Adrenal gland (tissue), 12 donors: Measurements from ENCODE around the gene RNF8. TPM values are rescaled to one million over a fixed set of nuclear protein-coding genes. Genes with fewer than 3 reads are reported as not detected.
A peak's percentile ranks its signal among the peaks of the same experiment; 100 is the strongest.

Experiments
- DNase-seq, 7 donors: peaks; one replicate each; pipeline ENCODE4 v3.0.0-alpha.2; 2019 to 2020
- H3K27ac ChIP-seq, 5 donors: fragments of 200-600 bp; sonication (generic) in 4 of 5; 1 replicate in 3 of 5; 2 replicates in 2 of 5; pipeline versions ENCODE4 v1.5.1 to v1.8.0; 2016 to 2020; ENCODE audit warnings: mild to moderate bottlenecking in 1 of 5
- H3K27me3 ChIP-seq: fragments of 200-600 bp; 2 replicates; pipeline ENCODE4 v1.8.0; 2021
- H3K36me3 ChIP-seq, 2 donors: fragments of 200-600 bp; replicated peaks in 1 of 2; 1 replicate in 1 of 2; 2 replicates in 1 of 2; pipeline versions ENCODE4 v1.5.1 to v1.8.0; 2018 to 2022
- H3K4me1 ChIP-seq, 2 donors: fragments of 200-600 bp; replicated peaks in 1 of 2; 1 replicate in 1 of 2; 2 replicates in 1 of 2; pipeline versions ENCODE4 v1.5.1 to v1.8.0; 2018 to 2021
- H3K4me3 ChIP-seq, 4 donors: fragments of 200-600 bp; sonication (generic) in 3 of 4; one replicate each; pipeline ENCODE4 v1.5.1; 2016 to 2018
- H3K9me3 ChIP-seq, 3 donors: fragments of 200-600 bp; sonication (generic) in 1 of 3; replicated peaks in 1 of 3; 1 replicate in 2 of 3; 2 replicates in 1 of 3; pipeline versions ENCODE4 v1.5.1 to v1.8.0; 2016 to 2021
- POLR2A ChIP-seq, 2 donors: fragments of 450-650 bp; IDR thresholded peaks; one replicate each; pipeline ENCODE4 v1.6.1; 2017; ENCODE audit warnings: antibody characterized with exemption in 2 of 2, mild to moderate bottlenecking in 2 of 2, moderate library complexity in 1 of 2
- WGBS, 4 donors: extraction: QIAGEN DNeasy Blood & Tissue Kit in 2 of 4; methylation state at CpG; one replicate each; pipeline versions ENCODE4 v1.1.5 to v1.1.7; 2013 to 2017; 5-methylcytosine and 5-hydroxymethylcytosine counted together
- intact Hi-C, 2 donors: fragments of 100-400 bp; cut with DNase I; formaldehyde crosslinking; loops; one replicate each; pipeline versions ENCODE4 v1.14.1 to v1.15.0; 2022 to 2023
- polyA plus RNA-seq, 3 donors: library from polyadenylated mRNA; stranded (reverse); fragments of 200-250 nt in 2 of 3; fragments of 350-450 nt in 1 of 3; fragmentation: Illumina TruSeq in 1 of 3; extraction: RNeasy Lipid Tissue Mini Kit (QIAGEN cat#74804) in 1 of 3; gene quantifications; one replicate each; pipeline ENCODE4 v1.2.3, GENCODE V29; 2013 to 2014
- total RNA-seq, 9 donors: library from RNA; depleted of rRNA in 4 of 9; stranded (reverse); fragments of >200 nt in 4 of 9; fragments of 120-200 nt in 1 of 9; fragmentation: NEBNext Ultra II Directional in 1 of 9; extraction: Animal tissue kit (Norgen Biotek cat#: 25700) in 1 of 9; gene quantifications; one replicate each; pipeline versions ENCODE4 v1.1.0 to v1.2.4, GENCODE V29; 2013 to 2023
- TF ChIP-seq, protein P1 (sequence below), 6 experiments: fragments of 450-650 bp in 4 of 6; fragments of 200-600 bp in 2 of 6; sonication (generic) in 1 of 6; IDR thresholded peaks; 1 replicate in 5 of 6; 2 replicates in 1 of 6; pipeline versions ENCODE4 v1.5.1 to v1.8.0; 2016 to 2021; ENCODE audit warnings: antibody characterized with exemption in 6 of 6, mild to moderate bottlenecking in 2 of 6, moderate library complexity in 1 of 6
- donor health status: healthy with polysubstance abuse.
- donor health status: Bipolar disorder and iron deficiency.
- donor health status: DM: yes; HTN: yes; CAD: no.
- donor health status: DM: no; HTN: no; CAD: no.
- donor health status: DM: no; HTN: no; CAD: no.
- donor health status: DM: yes; HTN: yes; CAD: no.

RNF8 gene
- total and polyA plus RNA-seq, 12 donors: 13.1 to 54.6 (median 20.6) TPM

DNA sequence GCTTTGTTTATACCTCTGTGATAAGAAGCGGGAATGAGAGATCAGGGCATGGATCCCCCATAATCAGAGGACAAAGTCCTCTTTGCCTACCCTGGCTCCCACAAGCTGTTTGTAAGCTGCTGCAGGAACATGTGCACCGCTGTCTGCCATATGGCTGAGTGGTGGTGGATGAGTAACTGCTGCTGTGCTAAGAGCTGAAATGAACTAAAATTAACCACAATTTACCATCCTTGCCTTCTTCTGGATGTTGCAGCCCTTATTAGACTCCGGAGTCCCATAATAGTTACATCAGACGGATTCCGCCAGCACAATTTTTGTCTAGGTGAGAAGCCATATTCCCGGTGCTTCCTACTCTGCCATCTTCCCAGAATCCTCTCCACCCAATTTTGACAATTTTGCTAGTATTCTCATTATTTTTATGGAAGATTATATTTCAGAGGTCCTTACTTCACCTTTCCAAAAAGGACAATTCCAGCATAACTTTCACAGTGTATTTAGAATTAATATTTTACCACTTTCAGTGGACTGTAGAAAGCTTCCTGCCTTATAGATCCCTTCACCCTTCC is 73.2 kb downstream of the RNF8 start:
- Histone ChIP-seq H3K4me3 (no peak overlapping the region), H3K27ac (no peak overlapping the region), H3K36me3 (no peaks in the 10 kb centered on the region), H3K27me3 (no peaks in the 10 kb centered on the region), H3K4me1 (no peaks in the 10 kb centered on the region), H3K9me3 (peaks cover 0 to 4% (median 0%) of the 10 kb centered on the region in 3 donors)
- 81 to 90% (median 87%) methylated on average over 6 of the region's 6 CpGs for WGBS, 4 donors
- TF ChIP-seq, protein P1, sequence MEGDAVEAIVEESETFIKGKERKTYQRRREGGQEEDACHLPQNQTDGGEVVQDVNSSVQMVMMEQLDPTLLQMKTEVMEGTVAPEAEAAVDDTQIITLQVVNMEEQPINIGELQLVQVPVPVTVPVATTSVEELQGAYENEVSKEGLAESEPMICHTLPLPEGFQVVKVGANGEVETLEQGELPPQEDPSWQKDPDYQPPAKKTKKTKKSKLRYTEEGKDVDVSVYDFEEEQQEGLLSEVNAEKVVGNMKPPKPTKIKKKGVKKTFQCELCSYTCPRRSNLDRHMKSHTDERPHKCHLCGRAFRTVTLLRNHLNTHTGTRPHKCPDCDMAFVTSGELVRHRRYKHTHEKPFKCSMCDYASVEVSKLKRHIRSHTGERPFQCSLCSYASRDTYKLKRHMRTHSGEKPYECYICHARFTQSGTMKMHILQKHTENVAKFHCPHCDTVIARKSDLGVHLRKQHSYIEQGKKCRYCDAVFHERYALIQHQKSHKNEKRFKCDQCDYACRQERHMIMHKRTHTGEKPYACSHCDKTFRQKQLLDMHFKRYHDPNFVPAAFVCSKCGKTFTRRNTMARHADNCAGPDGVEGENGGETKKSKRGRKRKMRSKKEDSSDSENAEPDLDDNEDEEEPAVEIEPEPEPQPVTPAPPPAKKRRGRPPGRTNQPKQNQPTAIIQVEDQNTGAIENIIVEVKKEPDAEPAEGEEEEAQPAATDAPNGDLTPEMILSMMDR (IDR thresholded peaks at IDR 0.05): no peak
- no peak for TF ChIP-seq POLR2A (IDR thresholded peaks at IDR 0.05)
- intact Hi-C loops: no loop called here
- DNase-seq: no peak

DNA sequence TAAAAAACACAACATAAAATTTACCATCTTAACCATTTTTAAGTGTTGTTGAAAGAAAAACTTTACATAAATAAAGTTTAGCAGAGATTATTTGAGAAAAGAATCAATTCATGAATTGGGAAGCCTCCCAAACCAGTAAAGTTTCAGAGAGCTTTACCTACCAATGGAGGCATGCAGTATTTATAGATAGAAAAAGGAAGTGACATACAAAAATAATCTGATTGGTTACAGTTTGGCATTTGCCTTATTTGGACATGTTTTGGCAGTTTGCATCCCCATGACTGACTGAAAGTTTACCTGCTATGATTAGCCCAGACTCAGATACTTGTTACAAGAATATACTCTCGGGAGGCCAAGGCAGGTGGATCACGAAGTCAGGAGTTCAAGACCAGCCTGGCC is 75.6 kb downstream of the RNF8 start:
- H3K36me3 ChIP-seq: no peaks in the 10 kb centered on the region
- no peaks in the 10 kb centered on the region for H3K27me3 ChIP-seq
- H3K9me3 ChIP-seq: peaks cover 0 to 4% (median 0%) of the 10 kb centered on the region in 3 donors
- no peak overlapping the region for H3K4me3 ChIP-seq
- intact Hi-C loops: no loop called here
- WGBS, 4 donors: 79 to 90% (median 81%) methylated on average over 2 of the region's 2 CpGs
- no peak overlapping the region for H3K27ac ChIP-seq
- no peak for TF ChIP-seq POLR2A (IDR thresholded peaks at IDR 0.05)
- TF ChIP-seq, protein P1 (IDR thresholded peaks at IDR 0.05): no peak
- peaks cover 8% of the 10 kb centered on the region in 2 donors for H3K4me1 ChIP-seq
- DNase-seq: no peak

DNA sequence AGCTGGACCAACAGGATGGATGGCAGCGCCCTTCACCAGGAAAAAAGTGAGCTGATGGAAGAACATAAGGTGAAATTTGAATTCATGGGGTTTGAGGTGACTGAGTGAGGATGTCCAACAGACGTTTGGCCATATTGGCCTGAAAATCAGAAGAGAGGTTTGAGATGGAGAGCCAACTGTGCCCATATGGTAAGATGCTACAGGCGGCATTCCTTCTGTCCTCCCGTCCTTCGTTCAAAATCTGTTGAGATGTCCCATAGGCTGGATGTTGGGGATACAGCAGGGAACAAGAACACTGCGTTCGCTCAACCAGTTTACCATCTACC is 78.8 kb downstream of the RNF8 start:
- Histone ChIP-seq H3K4me1 (peaks cover 8 to 22% of the 10 kb centered on the region in 2 donors), H3K27ac (peak overlapping the region; percentile 30 to 92 (median 80)), H3K36me3 (peaks cover 0 to 22% of the 10 kb centered on the region in 2 donors), H3K27me3 (no peaks in the 10 kb centered on the region), H3K4me3 (peak overlapping the region in 2 of 4 donors; percentile 52 to 67), H3K9me3 (no peaks in the 10 kb centered on the region)
- DNase-seq: peak in 1 of 7 donors; percentile 53
- 10 to 14% (median 13%) methylated on average over 7 of the region's 7 CpGs for WGBS, 4 donors
- TF ChIP-seq POLR2A (IDR thresholded peaks at IDR 0.05): no peak
- TF ChIP-seq, protein P1 (IDR thresholded peaks at IDR 0.05): no peak
- intact Hi-C loops: no loop called here

DNA sequence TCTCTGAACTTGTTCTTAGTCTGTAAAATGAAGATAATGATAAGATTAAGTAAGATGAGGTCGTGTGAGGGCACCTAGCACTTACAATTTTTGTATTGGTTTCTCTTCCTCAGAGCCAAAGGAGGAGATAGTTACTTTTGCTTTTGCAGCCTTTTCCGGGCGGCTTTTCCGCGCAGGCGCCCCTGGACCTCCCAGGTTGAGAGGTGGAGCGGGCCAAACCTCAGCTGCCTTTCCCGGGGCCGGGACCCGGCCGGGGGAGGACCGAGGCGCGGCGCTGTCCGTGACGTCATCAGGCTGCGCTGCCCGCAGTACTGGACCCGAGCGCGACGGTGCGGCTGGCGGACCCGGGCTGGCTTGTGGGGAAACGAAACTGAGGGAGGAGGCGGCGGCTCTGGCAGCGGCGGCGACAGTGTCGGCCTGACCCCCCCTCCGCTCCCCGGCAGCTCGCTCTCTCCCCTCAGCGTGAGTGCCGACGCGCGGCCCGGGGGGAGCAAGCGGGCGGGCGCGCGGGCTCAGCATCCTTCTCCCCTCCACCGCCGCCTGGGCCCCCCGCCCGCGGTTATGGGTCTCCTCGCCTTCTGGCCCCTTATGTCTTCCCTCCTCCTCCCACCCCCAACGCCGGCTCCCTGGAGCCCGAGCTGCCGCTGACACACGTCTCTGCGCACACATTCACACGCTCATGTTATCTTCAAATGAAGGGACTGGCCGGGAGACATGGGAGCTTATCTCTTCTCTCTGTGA is 79.3 kb downstream of the RNF8 start, which contains the start of gene CMTR1:
Gene CMTR1 (plus strand): TSS at position 306 of the 741 bp plus-strand sequence. CDS start 2,409 bp downstream, outside the sequence.
- intact Hi-C loops: no loop called here

More for the DNA sequence above, 79.3 kb downstream of the RNF8 start, which contains the start of gene CMTR1:
- Histone ChIP-seq H3K27me3 (no peaks in the 10 kb centered on the region), H3K27ac (peak within 1 kb of the TSS; percentile 71 to 92 (median 80)), H3K36me3 (peaks cover 0 to 26% of the 10 kb centered on the region in 2 donors), H3K4me3 (peak within 1 kb of the TSS; percentile 52 to 91 (median 70)), H3K4me1 (peaks cover 8 to 22% of the 10 kb centered on the region in 2 donors), H3K9me3 (no peaks in the 10 kb centered on the region)
- DNase-seq: peak; percentile 93 to 98 (median 96)
- WGBS, 4 donors: 0 to 2% (median 0%) methylated on average over 13 to 61 of the region's 61 CpGs
- TF ChIP-seq POLR2A (IDR thresholded peaks at IDR 0.05): peak; percentile 74 to 83
- TF ChIP-seq, protein P1 (IDR thresholded peaks at IDR 0.05): no peak
